NCI-H2227 (cell line): Measurements from ENCODE around the gene LDHAL6B.
"Not testable (repeated sequence)": the region's sequence is repeated elsewhere in the genome, so short reads cannot be mapped to it uniquely, and the experiment has no call there.

Experiments
- DNase-seq: peaks from one replicate; lab custom pipeline; 2025; ENCODE audit not compliant: unreplicated experiment; lab: John Stamatoyannopoulos, UW

The LDHAL6B gene

GRCh38 chr15:59206623-59207183, at the start of gene LDHAL6B:
LDHAL6B (plus strand) TSS chr15:59206843; CDS start chr15:59206941, 98 bp downstream.
- DNase-seq = peak; percentile 35

GRCh38 chr15:59157396-59157795, 49.2 kb upstream of the LDHAL6B start:
- no peak for DNase-seq

GRCh38 chr15:59157840-59158700, 48.6 kb upstream of the LDHAL6B start:
- no peak for DNase-seq

DNA sequence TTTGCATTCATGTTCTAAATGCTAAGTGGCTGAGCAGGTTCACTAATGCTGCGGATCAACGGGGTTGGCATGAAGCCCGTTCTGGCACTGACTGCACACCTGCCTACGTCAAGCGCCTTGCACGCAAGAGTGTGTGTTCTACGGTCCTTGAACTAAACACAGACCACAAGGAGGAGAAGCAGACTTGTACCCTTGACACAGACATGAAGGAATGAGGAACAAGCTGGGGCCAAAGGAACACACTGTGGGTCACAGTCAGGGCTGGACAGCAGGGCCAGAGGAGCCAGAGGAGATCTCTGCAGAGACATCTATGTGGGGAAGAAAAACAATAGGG, 48.0 kb upstream of the LDHAL6B start:
- DNase-seq = no peak

GRCh38 chr15:59159210-59159609, 47.4 kb upstream of the LDHAL6B start:
- no peak for DNase-seq

DNA sequence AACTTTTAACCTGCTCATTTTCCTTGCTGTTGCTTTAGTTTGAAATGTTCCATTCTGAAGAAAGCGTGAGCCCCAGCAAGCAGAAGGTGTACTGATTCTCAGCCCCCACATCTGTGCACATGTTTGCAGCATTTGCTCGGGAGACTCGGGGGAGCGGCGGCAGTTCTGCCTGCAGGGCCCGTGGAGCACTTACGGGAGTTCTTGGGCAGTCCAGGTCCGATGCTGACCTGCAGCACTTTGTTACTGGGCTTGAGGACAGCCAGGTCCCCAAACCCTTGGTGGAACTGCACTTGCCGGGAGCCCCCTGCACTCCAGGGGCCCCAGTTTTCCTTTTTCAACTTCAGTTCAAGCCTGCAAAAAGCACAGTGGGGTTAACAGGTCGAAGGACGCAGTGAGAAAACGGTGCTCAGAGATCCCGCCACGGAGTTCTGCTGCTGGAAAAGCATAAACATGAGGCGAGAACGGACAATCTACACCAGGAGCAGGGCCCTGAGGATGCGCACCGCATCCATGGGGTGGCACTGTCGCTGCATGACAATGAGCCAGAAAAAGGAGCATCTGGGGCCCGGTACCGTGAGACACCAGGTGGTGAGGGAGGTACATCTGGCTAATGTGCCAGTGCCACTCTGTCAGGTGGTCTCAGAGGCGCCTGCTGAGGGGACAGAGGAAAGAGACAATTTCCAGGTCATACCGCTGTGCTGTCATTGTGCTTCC, 45.6 kb upstream of the LDHAL6B start:
- DNase-seq = peak; percentile 79

DNA sequence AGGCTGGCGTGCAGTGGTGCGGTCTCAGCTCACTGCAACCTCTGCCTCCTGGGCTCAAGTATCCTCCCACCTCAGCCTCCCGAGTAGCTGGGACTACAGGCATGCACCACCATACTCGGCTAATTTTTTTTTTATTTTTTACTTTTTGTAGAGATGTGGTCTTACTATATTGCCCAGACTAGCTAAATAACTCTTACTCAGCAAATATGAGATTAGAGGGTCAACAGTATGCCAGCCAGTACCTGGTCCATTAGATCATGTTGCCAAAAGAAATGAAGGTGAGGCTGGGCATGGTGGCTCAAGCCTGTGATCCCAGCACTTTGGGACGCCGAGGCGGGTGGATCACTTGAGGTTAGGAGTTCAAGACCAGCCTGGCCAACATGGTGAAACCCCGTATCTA, 44.6 kb upstream of the LDHAL6B start:
- not testable (repeated sequence) for DNase-seq

DNA sequence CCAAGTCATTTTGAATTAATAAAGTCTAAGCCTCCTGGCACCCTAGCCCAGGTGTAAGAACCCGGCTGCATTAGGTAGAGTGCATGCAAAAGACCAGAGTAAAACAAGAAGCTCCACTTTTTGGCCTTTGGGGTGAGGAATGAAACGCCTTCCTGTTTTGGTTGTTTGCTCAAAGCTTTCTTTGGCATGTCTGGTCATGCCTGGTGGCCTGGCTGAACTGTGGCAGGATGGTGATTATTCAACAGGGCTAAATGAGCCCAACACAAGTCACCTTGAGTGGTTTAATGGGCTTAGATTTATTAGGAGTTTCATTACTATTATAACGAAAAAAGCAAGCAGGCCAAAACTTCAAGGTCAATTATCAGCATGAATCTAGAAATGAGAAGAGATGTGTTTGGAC, 40.9 kb upstream of the LDHAL6B start:
- DNase-seq = no peak

GRCh38 chr15:59166166-59166565, 40.5 kb upstream of the LDHAL6B start:
- DNase-seq = no peak

DNA sequence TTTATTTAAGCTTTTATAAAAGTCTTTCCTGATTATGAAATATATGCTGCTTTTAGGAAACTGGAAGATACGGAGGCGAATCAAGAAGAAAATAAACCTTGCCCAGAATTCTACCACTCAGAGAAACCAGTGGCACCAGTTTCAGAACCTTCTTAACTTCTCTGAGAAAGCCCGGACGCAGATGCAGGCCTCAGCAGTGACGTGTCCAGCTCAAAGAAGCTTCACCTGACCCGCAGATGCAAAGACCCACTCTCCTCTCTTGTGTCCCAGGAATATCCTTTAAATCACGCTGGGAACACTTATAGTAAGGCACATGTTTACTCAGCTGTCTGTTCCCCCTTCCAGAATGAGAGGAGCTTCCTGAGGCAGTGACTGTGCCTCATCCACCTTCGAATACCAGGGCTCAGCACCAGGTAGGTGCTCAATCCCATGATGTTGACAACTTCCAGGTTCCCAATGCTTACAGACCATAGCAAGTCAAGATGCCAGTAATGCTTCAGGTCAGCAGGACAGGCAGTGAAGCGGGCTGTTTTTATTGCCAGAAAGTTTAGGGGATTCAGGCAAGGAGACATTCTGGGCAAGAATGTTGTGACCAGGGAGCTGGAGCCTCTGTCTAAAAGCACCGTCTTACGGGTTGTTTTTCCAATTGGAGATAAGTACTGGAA, 39.9 kb upstream of the LDHAL6B start:
- no peak for DNase-seq

GRCh38 chr15:59168536-59168935, 38.1 kb upstream of the LDHAL6B start:
- peak; percentile 5 for DNase-seq

DNA sequence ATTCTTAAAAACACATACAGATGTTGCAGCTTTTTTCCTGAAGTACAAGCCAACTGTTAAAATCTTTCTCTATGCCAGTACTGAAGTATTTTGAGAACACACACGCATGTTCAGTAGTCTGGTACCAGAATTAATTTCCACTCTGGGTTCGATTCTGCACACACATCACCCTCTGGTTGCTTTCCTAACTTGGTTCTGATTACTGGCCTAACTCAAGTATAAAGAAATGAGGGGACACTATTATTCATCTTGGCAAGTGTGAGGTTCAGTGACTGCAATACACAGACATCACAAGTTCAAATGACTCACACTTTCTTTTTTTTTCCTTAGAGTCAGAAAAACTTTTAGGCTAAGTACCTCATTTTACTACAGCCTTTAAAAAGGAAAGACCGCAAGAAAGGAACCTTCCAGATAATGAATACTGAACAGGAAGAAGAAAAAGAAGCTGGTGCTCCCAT, 37.4 kb upstream of the LDHAL6B start:
- DNase-seq = no peak

DNA sequence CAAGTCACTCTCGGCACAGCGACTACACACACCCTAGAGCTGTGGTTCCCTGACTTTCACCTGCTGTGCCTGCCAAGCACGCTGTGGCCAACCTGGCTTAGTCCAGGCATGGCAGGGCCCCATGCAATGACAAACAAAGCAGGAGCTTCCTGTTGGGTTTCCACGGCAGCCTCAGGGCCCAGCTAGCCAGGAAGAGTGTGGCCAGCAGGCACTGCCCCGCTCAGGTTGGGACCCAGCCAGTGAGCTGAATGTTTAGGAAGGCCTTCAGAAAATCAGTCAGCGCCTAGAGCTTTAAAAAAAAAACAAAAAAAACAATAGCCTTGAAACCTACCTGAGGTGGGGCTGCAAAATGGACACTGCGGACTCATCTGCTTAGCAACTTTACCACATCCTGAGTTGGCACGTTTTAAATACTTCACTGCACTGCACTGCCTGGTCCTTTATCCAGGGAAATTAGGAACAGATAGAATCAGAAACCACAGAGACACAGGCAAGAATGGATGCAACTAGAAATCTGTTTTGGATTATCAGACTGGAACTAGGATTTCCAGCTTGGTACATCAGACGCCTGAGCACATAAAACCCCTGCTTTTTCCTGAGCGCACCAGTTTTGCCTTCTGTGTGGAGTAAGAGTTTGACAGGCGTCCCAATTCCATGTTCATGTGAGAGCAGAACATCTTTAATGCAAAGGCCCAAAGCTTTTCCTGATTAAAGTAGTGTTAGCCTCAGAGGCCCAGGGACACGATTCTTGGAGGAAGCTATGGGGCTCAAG, 36.2 kb upstream of the LDHAL6B start:
- no peak for DNase-seq

DNA sequence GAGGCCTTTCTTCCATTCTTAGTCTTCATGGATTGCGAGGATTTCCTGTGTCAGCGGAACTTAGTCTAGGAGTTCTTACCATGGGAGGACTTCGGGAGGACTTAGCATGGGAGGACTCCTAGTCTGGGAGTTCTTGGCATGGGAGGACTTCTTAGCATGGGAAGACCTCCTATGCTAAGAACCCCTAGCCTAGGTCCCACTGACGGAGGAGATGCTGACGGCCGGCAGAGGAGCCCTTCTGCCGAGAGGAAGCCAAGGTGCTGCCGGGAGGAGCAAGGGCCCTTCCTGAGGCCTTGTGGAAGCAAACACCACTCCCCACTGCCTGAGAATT, 35.6 kb upstream of the LDHAL6B start:
- DNase-seq = no peak

GRCh38 chr15:59172289-59172901, 34.2 kb upstream of the LDHAL6B start:
- DNase-seq = no peak

- no peak for DNase-seq
Observed at GRCh38 chr15:59173194-59173593, 33.4 kb upstream of the LDHAL6B start.

- DNase-seq = no peak
Observed at GRCh38 chr15:59174151-59174834, 32.4 kb upstream of the LDHAL6B start.

GRCh38 chr15:59174835-59175831, 31.5 kb upstream of the LDHAL6B start:
- DNase-seq = peak; percentile 71
